Panc1 (cell line): ENCODE results near the gene FYTTD1.

Experiments used
- POLR2AphosphoS5 ChIP-seq: IDR thresholded peaks from 2 replicates; pipeline ENCODE4 v1.6.1; 2012; ENCODE audit warnings: mild to moderate bottlenecking, low read depth, low read length, moderate library complexity
- TF ChIP-seq, protein P1 (sequence below): fragments of 450-650 bp; IDR thresholded peaks from 2 replicates; pipeline ENCODE4 v1.5.1; 2017; ENCODE audit warnings: mild to moderate bottlenecking
- TF ChIP-seq, protein P2 (sequence below), 2 experiments: IDR thresholded peaks; 2 replicates each; pipeline ENCODE4 v1.6.1; 2011 to 2012; ENCODE audit warnings: low read depth in 2 of 2, control low read depth in 1 of 2, low read length in 1 of 2, mild to moderate bottlenecking in 1 of 2, moderate library complexity in 1 of 2; ENCODE audit not compliant: insufficient read depth in 1 of 2

DNA sequence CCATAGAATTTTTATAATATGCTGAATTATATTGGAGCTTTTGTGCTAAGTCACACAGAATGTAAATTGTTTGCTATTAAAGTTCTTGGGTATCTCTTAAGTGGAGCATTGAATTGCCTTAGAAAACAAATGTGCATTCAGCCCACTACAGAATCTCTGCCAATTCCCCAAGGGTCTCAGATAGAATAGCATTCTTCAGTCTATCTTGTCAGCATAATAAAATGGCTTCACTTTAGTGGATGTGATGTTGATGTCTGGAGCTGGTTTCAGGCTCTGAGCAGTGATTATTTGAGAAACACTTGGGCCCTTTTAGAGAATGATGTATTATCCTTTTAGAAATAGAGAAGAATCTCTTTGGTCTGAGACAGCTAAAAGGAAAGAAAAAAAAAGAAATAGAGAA, 86.6 kb downstream of the FYTTD1 start:
- TF ChIP-seq POLR2AphosphoS5: no peak
- TF ChIP-seq, protein P1, sequence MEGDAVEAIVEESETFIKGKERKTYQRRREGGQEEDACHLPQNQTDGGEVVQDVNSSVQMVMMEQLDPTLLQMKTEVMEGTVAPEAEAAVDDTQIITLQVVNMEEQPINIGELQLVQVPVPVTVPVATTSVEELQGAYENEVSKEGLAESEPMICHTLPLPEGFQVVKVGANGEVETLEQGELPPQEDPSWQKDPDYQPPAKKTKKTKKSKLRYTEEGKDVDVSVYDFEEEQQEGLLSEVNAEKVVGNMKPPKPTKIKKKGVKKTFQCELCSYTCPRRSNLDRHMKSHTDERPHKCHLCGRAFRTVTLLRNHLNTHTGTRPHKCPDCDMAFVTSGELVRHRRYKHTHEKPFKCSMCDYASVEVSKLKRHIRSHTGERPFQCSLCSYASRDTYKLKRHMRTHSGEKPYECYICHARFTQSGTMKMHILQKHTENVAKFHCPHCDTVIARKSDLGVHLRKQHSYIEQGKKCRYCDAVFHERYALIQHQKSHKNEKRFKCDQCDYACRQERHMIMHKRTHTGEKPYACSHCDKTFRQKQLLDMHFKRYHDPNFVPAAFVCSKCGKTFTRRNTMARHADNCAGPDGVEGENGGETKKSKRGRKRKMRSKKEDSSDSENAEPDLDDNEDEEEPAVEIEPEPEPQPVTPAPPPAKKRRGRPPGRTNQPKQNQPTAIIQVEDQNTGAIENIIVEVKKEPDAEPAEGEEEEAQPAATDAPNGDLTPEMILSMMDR: no peak
- TF ChIP-seq, protein P2, sequence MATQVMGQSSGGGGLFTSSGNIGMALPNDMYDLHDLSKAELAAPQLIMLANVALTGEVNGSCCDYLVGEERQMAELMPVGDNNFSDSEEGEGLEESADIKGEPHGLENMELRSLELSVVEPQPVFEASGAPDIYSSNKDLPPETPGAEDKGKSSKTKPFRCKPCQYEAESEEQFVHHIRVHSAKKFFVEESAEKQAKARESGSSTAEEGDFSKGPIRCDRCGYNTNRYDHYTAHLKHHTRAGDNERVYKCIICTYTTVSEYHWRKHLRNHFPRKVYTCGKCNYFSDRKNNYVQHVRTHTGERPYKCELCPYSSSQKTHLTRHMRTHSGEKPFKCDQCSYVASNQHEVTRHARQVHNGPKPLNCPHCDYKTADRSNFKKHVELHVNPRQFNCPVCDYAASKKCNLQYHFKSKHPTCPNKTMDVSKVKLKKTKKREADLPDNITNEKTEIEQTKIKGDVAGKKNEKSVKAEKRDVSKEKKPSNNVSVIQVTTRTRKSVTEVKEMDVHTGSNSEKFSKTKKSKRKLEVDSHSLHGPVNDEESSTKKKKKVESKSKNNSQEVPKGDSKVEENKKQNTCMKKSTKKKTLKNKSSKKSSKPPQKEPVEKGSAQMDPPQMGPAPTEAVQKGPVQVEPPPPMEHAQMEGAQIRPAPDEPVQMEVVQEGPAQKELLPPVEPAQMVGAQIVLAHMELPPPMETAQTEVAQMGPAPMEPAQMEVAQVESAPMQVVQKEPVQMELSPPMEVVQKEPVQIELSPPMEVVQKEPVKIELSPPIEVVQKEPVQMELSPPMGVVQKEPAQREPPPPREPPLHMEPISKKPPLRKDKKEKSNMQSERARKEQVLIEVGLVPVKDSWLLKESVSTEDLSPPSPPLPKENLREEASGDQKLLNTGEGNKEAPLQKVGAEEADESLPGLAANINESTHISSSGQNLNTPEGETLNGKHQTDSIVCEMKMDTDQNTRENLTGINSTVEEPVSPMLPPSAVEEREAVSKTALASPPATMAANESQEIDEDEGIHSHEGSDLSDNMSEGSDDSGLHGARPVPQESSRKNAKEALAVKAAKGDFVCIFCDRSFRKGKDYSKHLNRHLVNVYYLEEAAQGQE (IDR thresholded peaks at IDR 0.05; ENCODE audit: insufficient read depth in 1 of 2, low read depth in 2 of 2, low read length in 1 of 2): no peak
